HepG2 (cell line): ENCODE measurements around the gene AMIGO3. TPM values are rescaled to one million over a fixed set of nuclear protein-coding genes. Genes with fewer than 3 reads are reported as not detected.

Source experiments
- CREBL2 ChIP-seq: sonication (generic); formaldehyde crosslinking; IDR thresholded peaks from 2 replicates; pipeline ENCODE4 v1.8.1; 2023; ENCODE audit warnings: missing genetic modification reagents, mild to moderate bottlenecking, borderline replicate concordance
- DDIT3 ChIP-seq: sonication (generic); formaldehyde crosslinking; IDR thresholded peaks from 2 replicates; pipeline ENCODE4 v1.4.0; 2020; ENCODE audit warnings: mild to moderate bottlenecking, missing genetic modification reagents
- ELF1 ChIP-seq: sonication (generic); formaldehyde crosslinking; IDR thresholded peaks from 2 replicates; pipeline ENCODE4 v1.4.0; 2020; ENCODE audit warnings: missing genetic modification reagents
- FOXA1 ChIP-seq, 2 experiments: fragments of 450-650 bp in 1 of 2; sonication (generic) in 1 of 2; formaldehyde crosslinking in 1 of 2; IDR thresholded peaks; 2 replicates each; pipeline versions ENCODE4 v1.4.0 to v1.6.1; 2016 to 2020; ENCODE audit warnings: missing genetic modification reagents in 1 of 2
- FOXJ3 ChIP-seq: sonication (generic); formaldehyde crosslinking; IDR thresholded peaks from 2 replicates; pipeline ENCODE4 v1.4.0; 2020; ENCODE audit warnings: missing genetic modification reagents, mild to moderate bottlenecking, borderline replicate concordance
- ONECUT2 ChIP-seq: sonication (generic); formaldehyde crosslinking; IDR thresholded peaks from 2 replicates; pipeline ENCODE4 v1.4.0; 2020; ENCODE audit warnings: missing genetic modification reagents
- PAWR ChIP-seq: sonication (generic); formaldehyde crosslinking; IDR thresholded peaks from 2 replicates; pipeline ENCODE4 v1.4.0; 2020; ENCODE audit warnings: missing genetic modification reagents, mild to moderate bottlenecking, borderline replicate concordance
- PCBP2 ChIP-seq: fragments of 200-400 bp; formaldehyde crosslinking; optimal IDR thresholded peaks from 2 replicates; pipeline ENCODE3; 2018; ENCODE audit warnings: low read length, low read depth; ENCODE audit not compliant: poor library complexity, severe bottlenecking
- PHF8 ChIP-seq: sonication (generic); formaldehyde crosslinking; IDR thresholded peaks from 2 replicates; pipeline ENCODE4 v1.5.0; 2020; ENCODE audit warnings: missing genetic modification reagents
- SP2 ChIP-seq: sonication (generic); formaldehyde crosslinking; IDR thresholded peaks from 2 replicates; pipeline ENCODE4 v1.5.1; 2020; ENCODE audit warnings: mild to moderate bottlenecking, missing genetic modification reagents
- SPEN ChIP-seq: sonication (generic); formaldehyde crosslinking; IDR thresholded peaks from 2 replicates; pipeline ENCODE4 v1.5.1; 2020; ENCODE audit warnings: low read depth, mild to moderate bottlenecking, missing genetic modification reagents
- SRY ChIP-seq: sonication (generic); formaldehyde crosslinking; IDR thresholded peaks from 2 replicates; pipeline ENCODE4 v1.8.0; 2022; ENCODE audit warnings: mild to moderate bottlenecking, missing genetic modification reagents
- TAF1 ChIP-seq: sonication (generic); formaldehyde crosslinking; IDR thresholded peaks from 2 replicates; pipeline ENCODE4 v1.4.0; 2020; ENCODE audit warnings: missing genetic modification reagents
- THAP9 ChIP-seq: sonication (generic); formaldehyde crosslinking; IDR thresholded peaks from 2 replicates; pipeline ENCODE4; 2020; ENCODE audit warnings: missing genetic modification reagents, mild to moderate bottlenecking, borderline replicate concordance
- TP53 ChIP-seq: sonication (generic); formaldehyde crosslinking; conservative IDR thresholded peaks from 2 replicates; pipeline ENCODE4 v1.4.0; 2020; ENCODE audit warnings: missing genetic modification reagents
- U2AF2 ChIP-seq: fragments of 200-400 bp; formaldehyde crosslinking; IDR thresholded peaks from 2 replicates; pipeline ENCODE4 v1.6.1; 2017; ENCODE audit warnings: low read depth, mild to moderate bottlenecking, low read length
- ZFP82 ChIP-seq: sonication (generic); formaldehyde crosslinking; IDR thresholded peaks from 2 replicates; pipeline ENCODE4 v1.5.1; 2020; ENCODE audit warnings: mild to moderate bottlenecking, missing genetic modification reagents, borderline replicate concordance
- ZNF207 ChIP-seq: fragments of 450-650 bp; IDR thresholded peaks from 2 replicates; pipeline ENCODE4 v1.6.1; 2016; ENCODE audit warnings: antibody characterized with exemption, borderline replicate concordance
- ZNF33A ChIP-seq: sonication (generic); formaldehyde crosslinking; IDR thresholded peaks from 2 replicates; pipeline ENCODE4 v1.5.1; 2020; ENCODE audit warnings: missing genetic modification reagents, mild to moderate bottlenecking, moderate library complexity, borderline replicate concordance
- ZNF557 ChIP-seq: sonication (generic); formaldehyde crosslinking; IDR thresholded peaks from 2 replicates; pipeline ENCODE4 v1.4.0; 2020; ENCODE audit warnings: missing genetic modification reagents
- ZNF605 ChIP-seq: sonication (generic); formaldehyde crosslinking; IDR thresholded peaks from 2 replicates; pipeline ENCODE4 v1.8.0; 2022; ENCODE audit warnings: mild to moderate bottlenecking, missing genetic modification reagents
- ZNF691 ChIP-seq: sonication (generic); formaldehyde crosslinking; IDR thresholded peaks from 2 replicates; pipeline ENCODE4 v1.4.0; 2020; ENCODE audit warnings: missing genetic modification reagents, low read depth, mild to moderate bottlenecking, borderline replicate concordance
- ZNF737 ChIP-seq: sonication (generic); formaldehyde crosslinking; IDR thresholded peaks from 2 replicates; pipeline ENCODE4 v1.5.0; 2020; ENCODE audit warnings: missing genetic modification reagents, mild to moderate bottlenecking, borderline replicate concordance
- ZNF775 ChIP-seq: sonication (generic); formaldehyde crosslinking; IDR thresholded peaks from 2 replicates; pipeline ENCODE4 v1.4.0; 2020; ENCODE audit warnings: missing genetic modification reagents, mild to moderate bottlenecking, moderate library complexity, borderline replicate concordance
- ZUFSP ChIP-seq: sonication (generic); formaldehyde crosslinking; IDR thresholded peaks from 2 replicates; pipeline ENCODE4 v1.9.0; 2021; ENCODE audit warnings: missing genetic modification reagents, mild to moderate bottlenecking, borderline replicate concordance
- polyA plus RNA-seq, 8 experiments: library from polyadenylated mRNA; depleted of rRNA in 3 of 8; stranded (reverse) in 7 of 8; unstranded in 1 of 8; fragments of >200 nt; fragmentation: Illumina TruSeq in 4 of 8; extraction: Trizol in 4 of 8; gene quantifications; 2 replicates each; pipeline versions ENCODE4 v1.2.1 to v1.2.3, GENCODE V29; 2011 to 2016; ENCODE audit warnings: low read depth in 4 of 8, missing spikeins in 1 of 8, mixed read lengths in 1 of 8; ENCODE audit not compliant: insufficient read depth in 1 of 8
- total RNA-seq, 5 experiments: library from RNA; depleted of rRNA; stranded (reverse); fragments of >200 nt; fragmentation: Illumina TruSeq; extraction: Trizol; gene quantifications; 2 replicates each; pipeline ENCODE4 v1.2.3, GENCODE V29; 2016; ENCODE audit warnings: low read depth in 1 of 5

The AMIGO3 gene
- total and polyA plus RNA-seq, 2 of the 13 experiments (the other 11 are each of a cell fraction or from before 2014, with no cell fraction given) = 0.35 TPM; not detected in 1

GRCh38 chr3:49674497-49674983 lies 44.9 kb downstream of the AMIGO3 start (continued):
- TF ChIP-seq SRY (CRISPR knock-in tag) (peak; percentile 55; the same call in 1 of the 2 replicates), ZNF691 (CRISPR knock-in tag) (no peak), FOXA1 (IDR thresholded peaks at IDR 0.05) (no peak), FOXA1 (CRISPR knock-in tag; IDR thresholded peaks at IDR 0.05) (no peak), ZUFSP (CRISPR knock-in tag) (no peak), U2AF2 (no peak), DDIT3 (CRISPR knock-in tag) (no peak), THAP9 (CRISPR knock-in tag) (0 out of 2 replicates have a peak, but pooled peaks have one; percentile 24), SPEN (CRISPR knock-in tag) (0 out of 2 replicates have a peak, but pooled peaks have one; percentile 12), TP53 (CRISPR knock-in tag) (no peak), ZNF737 (CRISPR knock-in tag) (peak; percentile 86; the same call in 1 of the 2 replicates), FOXJ3 (CRISPR knock-in tag) (no peak), SP2 (no peak), ELF1 (CRISPR knock-in tag) (no peak), TAF1 (CRISPR knock-in tag) (no peak), PHF8 (CRISPR knock-in tag) (no peak), ZNF775 (no peak), ZNF557 (CRISPR knock-in tag) (no peak), ZNF605 (CRISPR knock-in tag) (no peak), PAWR (CRISPR knock-in tag) (no peak), ZFP82 (CRISPR knock-in tag) (no peak), CREBL2 (CRISPR knock-in tag) (peak; percentile 36; the same call in 1 of the 2 replicates), ONECUT2 (CRISPR knock-in tag) (no peak), PCBP2 (no peak), ZNF33A (CRISPR knock-in tag) (no peak), ZNF207 (no peak)
